Neural cell (in vitro differentiated cells): Measurements from ENCODE around the gene CHCHD3.

Source experiments
- EP300 ChIP-seq: fragments of 450-650 bp; conservative IDR thresholded peaks from 2 replicates; pipeline ENCODE4 v1.6.1; 2014; ENCODE audit warnings: antibody characterized with exemption, mild to moderate bottlenecking, moderate library complexity; ENCODE audit not compliant: poor library complexity, severe bottlenecking
- EZH2 ChIP-seq: fragments of 200-600, 300-800 bp; shearing (Covaris generic), sonication (generic); IDR thresholded peaks from 2 replicates; pipeline ENCODE4 v1.6.1; 2014; ENCODE audit warnings: antibody characterized with exemption, low read length, borderline replicate concordance, mild to moderate bottlenecking; ENCODE audit not compliant: insufficient read depth, poor library complexity, severe bottlenecking
- MXI1 ChIP-seq: fragments of 450-650 bp; conservative IDR thresholded peaks from 2 replicates; pipeline ENCODE4 v1.6.1; 2014; ENCODE audit warnings: antibody characterized with exemption, mild to moderate bottlenecking; ENCODE audit not compliant: poor library complexity, severe bottlenecking
- POLR2AphosphoS5 ChIP-seq: IDR thresholded peaks from 2 replicates; pipeline ENCODE4 v1.6.1; 2012
- RAD21 ChIP-seq: fragments of 450-650 bp; conservative IDR thresholded peaks from 2 replicates; pipeline ENCODE4 v1.6.1; 2014; ENCODE audit warnings: antibody characterized with exemption, mild to moderate bottlenecking, moderate library complexity
- TAF1 ChIP-seq: IDR thresholded peaks from 2 replicates; pipeline ENCODE4 v1.6.1; 2012; ENCODE audit warnings: low read depth
- TF ChIP-seq, protein P1 (sequence below): fragments of 450-650 bp; IDR thresholded peaks from 2 replicates; pipeline ENCODE4 v1.5.1; 2014; ENCODE audit warnings: antibody characterized with exemption, mild to moderate bottlenecking, moderate library complexity; ENCODE audit not compliant: poor library complexity, severe bottlenecking
- TF ChIP-seq, protein P2 (sequence below): IDR thresholded peaks from 2 replicates; pipeline ENCODE4 v1.6.1; 2012; ENCODE audit warnings: borderline replicate concordance

DNA sequence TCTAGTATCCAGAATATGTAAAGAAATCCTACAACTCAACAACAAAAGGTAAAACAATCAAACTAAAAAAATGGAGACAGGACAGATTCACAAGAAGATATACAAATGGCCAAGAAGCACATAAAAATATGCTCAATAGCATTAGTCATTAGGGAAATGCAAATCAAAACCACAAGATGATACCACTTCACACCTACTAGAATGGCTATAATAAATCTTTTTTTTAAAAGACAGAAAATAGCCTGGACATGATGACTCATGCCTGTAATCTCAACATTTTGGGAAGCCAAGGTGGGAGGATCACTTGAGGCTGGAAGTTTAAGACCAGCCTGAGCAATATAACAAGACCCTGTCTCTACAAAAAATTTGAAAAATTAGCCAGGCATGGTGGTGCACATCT lies 27.9 kb upstream of the CHCHD3 start:
- TF ChIP-seq EZH2 = no peak
- no peak for TF ChIP-seq EP300
- TF ChIP-seq, protein P1, sequence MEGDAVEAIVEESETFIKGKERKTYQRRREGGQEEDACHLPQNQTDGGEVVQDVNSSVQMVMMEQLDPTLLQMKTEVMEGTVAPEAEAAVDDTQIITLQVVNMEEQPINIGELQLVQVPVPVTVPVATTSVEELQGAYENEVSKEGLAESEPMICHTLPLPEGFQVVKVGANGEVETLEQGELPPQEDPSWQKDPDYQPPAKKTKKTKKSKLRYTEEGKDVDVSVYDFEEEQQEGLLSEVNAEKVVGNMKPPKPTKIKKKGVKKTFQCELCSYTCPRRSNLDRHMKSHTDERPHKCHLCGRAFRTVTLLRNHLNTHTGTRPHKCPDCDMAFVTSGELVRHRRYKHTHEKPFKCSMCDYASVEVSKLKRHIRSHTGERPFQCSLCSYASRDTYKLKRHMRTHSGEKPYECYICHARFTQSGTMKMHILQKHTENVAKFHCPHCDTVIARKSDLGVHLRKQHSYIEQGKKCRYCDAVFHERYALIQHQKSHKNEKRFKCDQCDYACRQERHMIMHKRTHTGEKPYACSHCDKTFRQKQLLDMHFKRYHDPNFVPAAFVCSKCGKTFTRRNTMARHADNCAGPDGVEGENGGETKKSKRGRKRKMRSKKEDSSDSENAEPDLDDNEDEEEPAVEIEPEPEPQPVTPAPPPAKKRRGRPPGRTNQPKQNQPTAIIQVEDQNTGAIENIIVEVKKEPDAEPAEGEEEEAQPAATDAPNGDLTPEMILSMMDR = no peak
- TF ChIP-seq, protein P2, sequence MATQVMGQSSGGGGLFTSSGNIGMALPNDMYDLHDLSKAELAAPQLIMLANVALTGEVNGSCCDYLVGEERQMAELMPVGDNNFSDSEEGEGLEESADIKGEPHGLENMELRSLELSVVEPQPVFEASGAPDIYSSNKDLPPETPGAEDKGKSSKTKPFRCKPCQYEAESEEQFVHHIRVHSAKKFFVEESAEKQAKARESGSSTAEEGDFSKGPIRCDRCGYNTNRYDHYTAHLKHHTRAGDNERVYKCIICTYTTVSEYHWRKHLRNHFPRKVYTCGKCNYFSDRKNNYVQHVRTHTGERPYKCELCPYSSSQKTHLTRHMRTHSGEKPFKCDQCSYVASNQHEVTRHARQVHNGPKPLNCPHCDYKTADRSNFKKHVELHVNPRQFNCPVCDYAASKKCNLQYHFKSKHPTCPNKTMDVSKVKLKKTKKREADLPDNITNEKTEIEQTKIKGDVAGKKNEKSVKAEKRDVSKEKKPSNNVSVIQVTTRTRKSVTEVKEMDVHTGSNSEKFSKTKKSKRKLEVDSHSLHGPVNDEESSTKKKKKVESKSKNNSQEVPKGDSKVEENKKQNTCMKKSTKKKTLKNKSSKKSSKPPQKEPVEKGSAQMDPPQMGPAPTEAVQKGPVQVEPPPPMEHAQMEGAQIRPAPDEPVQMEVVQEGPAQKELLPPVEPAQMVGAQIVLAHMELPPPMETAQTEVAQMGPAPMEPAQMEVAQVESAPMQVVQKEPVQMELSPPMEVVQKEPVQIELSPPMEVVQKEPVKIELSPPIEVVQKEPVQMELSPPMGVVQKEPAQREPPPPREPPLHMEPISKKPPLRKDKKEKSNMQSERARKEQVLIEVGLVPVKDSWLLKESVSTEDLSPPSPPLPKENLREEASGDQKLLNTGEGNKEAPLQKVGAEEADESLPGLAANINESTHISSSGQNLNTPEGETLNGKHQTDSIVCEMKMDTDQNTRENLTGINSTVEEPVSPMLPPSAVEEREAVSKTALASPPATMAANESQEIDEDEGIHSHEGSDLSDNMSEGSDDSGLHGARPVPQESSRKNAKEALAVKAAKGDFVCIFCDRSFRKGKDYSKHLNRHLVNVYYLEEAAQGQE = no peak
- no peak for TF ChIP-seq POLR2AphosphoS5
- TF ChIP-seq MXI1 = no peak
- TF ChIP-seq TAF1 = no peak
- TF ChIP-seq RAD21 = no peak
